Activated T-cell treated with anti-CD3 and anti-CD28 coated beads, Interleukin-2, amount 50 U/mL, for 72 hours (primary cell): ENCODE results near the gene KMT2B. TPM values are rescaled to one million over a fixed set of nuclear protein-coding genes. Genes with fewer than 3 reads are reported as not detected.

ENCODE experiments used
- ATAC-seq, 2 donors: fragments of 150-1000 bp; cut with Tn5 transposase; replicated peaks in 1 of 2; 2 replicates each; pipeline ENCODE4 v1.10.0; 2021; ENCODE audit warnings: moderate library complexity in 2 of 2, mild to moderate bottlenecking in 1 of 2
- DNase-seq, 2 donors: peaks; one replicate each; pipeline ENCODE4 v3.0.0; 2021 to 2022; ENCODE audit warnings: mixed read lengths in 1 of 2
- H3K27ac Mint-ChIP-seq: one replicate; pipeline ENCODE4 v1.8.0; 2022; ENCODE audit warnings: mild to moderate bottlenecking, moderate library complexity, mixed read lengths
- H3K27me3 Mint-ChIP-seq: one replicate; pipeline ENCODE4 v1.8.0; 2022; ENCODE audit warnings: low read depth, mixed read lengths
- H3K36me3 Mint-ChIP-seq, 2 donors: one replicate each; pipeline ENCODE4 v1.8.0; 2022; ENCODE audit warnings: mixed read lengths in 2 of 2, mild to moderate bottlenecking in 1 of 2; ENCODE audit not compliant: insufficient read depth in 2 of 2
- H3K4me1 Mint-ChIP-seq: one replicate; pipeline ENCODE4 v1.8.0; 2022; ENCODE audit warnings: low read depth, mixed read lengths
- H3K4me3 Mint-ChIP-seq, 2 donors: one replicate each; pipeline ENCODE4 v1.8.0; 2022; ENCODE audit warnings: mild to moderate bottlenecking in 2 of 2, mixed read lengths in 2 of 2, moderate library complexity in 2 of 2
- H3K9me3 Mint-ChIP-seq, 2 donors: one replicate each; pipeline ENCODE4 v1.8.0; 2022; ENCODE audit warnings: mixed read lengths in 2 of 2
- total RNA-seq, 2 donors: library from RNA; stranded (reverse); gene quantifications; one replicate each; pipeline ENCODE4 v1.2.3, GENCODE V29; 2022

KMT2B gene
- total RNA-seq, 2 donors from 2014 or later = 63.0 to 71.5 TPM

DNA sequence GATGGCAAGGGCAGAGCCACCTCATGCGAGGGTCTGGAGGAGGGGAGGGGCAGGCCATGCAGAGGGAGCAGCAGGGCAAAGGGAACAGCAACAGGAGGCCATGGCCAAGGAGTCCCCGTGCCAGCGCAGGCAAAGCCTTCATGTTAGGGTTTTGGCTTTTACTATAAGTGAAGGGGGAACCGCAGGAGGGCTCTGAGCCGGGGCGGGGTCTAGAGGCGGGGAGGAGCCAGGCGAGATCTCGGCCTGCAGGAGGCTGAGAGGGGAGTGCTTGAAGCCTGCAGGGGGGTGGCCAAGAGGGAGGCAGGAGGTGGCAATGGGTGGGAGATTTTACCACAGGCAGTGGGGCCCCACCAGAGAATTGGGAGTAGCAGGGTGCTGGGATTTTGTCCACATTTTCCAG lies 63.8 kb downstream of the KMT2B start:
- peaks cover 0 to 3% of the 10 kb centered on the region in 2 donors for H3K36me3 Mint-ChIP-seq
- ATAC-seq = no peak

DNA sequence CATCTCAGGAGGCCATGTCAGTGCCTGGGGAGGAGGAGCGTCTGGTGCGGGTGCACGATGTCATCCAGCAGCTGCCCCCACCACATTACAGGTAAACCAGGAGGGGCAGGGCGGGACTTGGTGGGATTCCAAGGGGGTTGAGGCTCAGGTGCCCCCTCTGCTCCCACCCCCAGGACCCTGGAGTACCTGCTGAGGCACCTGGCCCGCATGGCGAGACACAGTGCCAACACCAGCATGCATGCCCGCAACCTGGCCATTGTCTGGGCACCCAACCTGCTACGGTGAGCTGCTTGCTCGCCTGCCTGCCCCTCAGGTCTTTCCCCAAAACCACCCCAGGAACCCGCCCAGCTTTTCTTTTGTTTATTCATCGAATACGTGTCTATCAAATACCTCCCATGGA lies 64.8 kb downstream of the KMT2B start:
- H3K27me3 Mint-ChIP-seq = no peaks in the 10 kb centered on the region
- DNase-seq (no peak), ATAC-seq (no peak)
- H3K4me1 Mint-ChIP-seq = no peaks in the 10 kb centered on the region
- no peaks in the 10 kb centered on the region for H3K9me3 Mint-ChIP-seq
- no peak overlapping the region for H3K27ac Mint-ChIP-seq
- peaks cover 0 to 3% of the 10 kb centered on the region in 2 donors for H3K36me3 Mint-ChIP-seq
- H3K4me3 Mint-ChIP-seq = no peak overlapping the region

More for the DNA sequence above, 63.8 kb downstream of the KMT2B start:
- Mint-ChIP-seq H3K4me3 (no peak overlapping the region), H3K27me3 (no peaks in the 10 kb centered on the region), H3K4me1 (peaks cover 4% of the 10 kb centered on the region), H3K27ac (no peak overlapping the region), H3K9me3 (no peaks in the 10 kb centered on the region)
- DNase-seq = no peak

GRCh38 chr19:35783469-35784434 lies 65.9 kb downstream of the KMT2B start:
- Mint-ChIP-seq H3K4me1 (no peaks in the 10 kb centered on the region), H3K9me3 (no peaks in the 10 kb centered on the region), H3K36me3 (peaks cover 0 to 3% of the 10 kb centered on the region in 2 donors), H3K27me3 (no peaks in the 10 kb centered on the region), H3K27ac (no peak overlapping the region), H3K4me3 (no peak overlapping the region)
- no peak for DNase-seq
- ATAC-seq = peak in 1 of 2 donors; percentile 26

GRCh38 chr19:35784503-35785338 lies 66.9 kb downstream of the KMT2B start:
- no peaks in the 10 kb centered on the region for H3K9me3 Mint-ChIP-seq
- no peaks in the 10 kb centered on the region for H3K4me1 Mint-ChIP-seq
- H3K27ac Mint-ChIP-seq = no peak overlapping the region
- ATAC-seq (no peak), DNase-seq (no peak)
- H3K4me3 Mint-ChIP-seq = no peak overlapping the region
- H3K27me3 Mint-ChIP-seq = no peaks in the 10 kb centered on the region
- H3K36me3 Mint-ChIP-seq = peaks cover 0 to 3% of the 10 kb centered on the region in 2 donors

DNA sequence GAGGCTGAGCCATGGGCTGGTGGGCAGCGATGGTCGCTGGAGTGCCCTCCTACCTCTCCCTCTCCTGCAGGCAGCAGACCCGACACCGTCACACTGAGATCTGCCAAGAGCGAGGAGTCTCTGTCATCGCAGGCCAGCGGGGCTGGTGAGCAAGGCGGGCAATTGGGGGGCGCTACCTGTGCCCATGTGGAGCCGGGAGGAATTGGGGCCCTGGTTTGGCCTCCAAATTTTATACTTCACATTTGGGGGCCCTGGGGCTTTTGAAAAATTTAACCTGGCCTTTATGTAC lies 67.5 kb downstream of the KMT2B start:
- DNase-seq (no peak), ATAC-seq (no peak)
- H3K4me1 Mint-ChIP-seq = no peaks in the 10 kb centered on the region
- no peaks in the 10 kb centered on the region for H3K27me3 Mint-ChIP-seq
- no peaks in the 10 kb centered on the region for H3K9me3 Mint-ChIP-seq
- H3K4me3 Mint-ChIP-seq = no peak overlapping the region
- H3K27ac Mint-ChIP-seq = no peak overlapping the region
- peaks cover 0 to 3% of the 10 kb centered on the region in 2 donors for H3K36me3 Mint-ChIP-seq

DNA sequence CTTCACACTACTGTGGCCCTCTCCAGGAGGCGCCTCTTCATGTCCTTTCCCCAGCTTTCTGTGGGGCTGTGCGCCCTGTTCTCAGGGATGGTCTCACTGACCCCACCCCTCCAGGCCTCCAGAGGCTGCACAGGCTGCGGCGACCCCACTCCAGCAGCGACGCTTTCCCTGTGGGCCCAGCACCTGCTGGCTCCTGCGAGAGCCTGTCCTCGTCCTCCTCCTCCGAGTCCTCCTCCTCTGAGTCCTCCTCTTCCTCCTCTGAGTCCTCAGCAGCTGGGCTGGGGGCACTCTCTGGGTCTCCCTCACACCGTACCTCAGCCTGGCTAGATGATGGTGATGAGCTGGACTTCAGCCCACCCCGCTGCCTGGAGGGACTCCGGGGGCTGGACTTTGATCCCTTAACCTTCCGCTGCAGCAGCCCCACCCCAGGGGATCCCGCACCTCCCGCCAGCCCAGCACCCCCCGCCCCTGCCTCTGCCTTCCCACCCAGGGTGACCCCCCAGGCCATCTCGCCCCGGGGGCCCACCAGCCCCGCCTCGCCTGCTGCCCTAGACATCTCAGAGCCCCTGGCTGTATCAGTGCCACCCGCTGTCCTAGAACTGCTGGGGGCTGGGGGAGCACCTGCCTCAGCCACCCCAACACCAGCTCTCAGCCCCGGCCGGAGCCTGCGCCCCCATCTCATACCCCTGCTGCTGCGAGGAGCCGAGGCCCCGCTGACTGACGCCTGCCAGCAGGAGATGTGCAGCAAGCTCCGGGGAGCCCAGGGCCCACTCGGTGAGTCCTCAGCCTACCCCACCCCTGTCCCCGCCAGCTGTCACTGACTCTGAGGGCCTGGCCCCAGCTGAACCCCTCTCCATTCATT lies 68.7 kb downstream of the KMT2B start:
- ATAC-seq = no peak
- no peaks in the 10 kb centered on the region for H3K27me3 Mint-ChIP-seq
- DNase-seq = no peak

GRCh38 chr19:35787227-35787799 lies 69.5 kb downstream of the KMT2B start:
- peaks cover 0 to 3% of the 10 kb centered on the region in 2 donors for H3K36me3 Mint-ChIP-seq
- H3K4me3 Mint-ChIP-seq = no peak overlapping the region
- DNase-seq = no peak
- no peak overlapping the region for H3K27ac Mint-ChIP-seq
- no peaks in the 10 kb centered on the region for H3K27me3 Mint-ChIP-seq
- no peaks in the 10 kb centered on the region for H3K4me1 Mint-ChIP-seq
- H3K9me3 Mint-ChIP-seq = no peaks in the 10 kb centered on the region
- ATAC-seq = no peak

More for the DNA sequence above, 68.7 kb downstream of the KMT2B start:
- Mint-ChIP-seq H3K27ac (no peak overlapping the region), H3K4me3 (no peak overlapping the region), H3K36me3 (peaks cover 0 to 3% of the 10 kb centered on the region in 2 donors), H3K9me3 (no peaks in the 10 kb centered on the region), H3K4me1 (no peaks in the 10 kb centered on the region)

Other genes with a start within 250 kb of the KMT2B start
- not detected for gene KRTDAP, start 227.5 kb upstream of the KMT2B start, total RNA-seq
- gene DMKN, start 204.4 kb upstream of the KMT2B start, total RNA-seq = 1 to 10 TPM; 3.7 to 7.5 TPM
- under 1 TPM in 1 of 2 donors, not detected in 1; 0.21 TPM for gene SBSN, start 189.7 kb upstream of the KMT2B start, total RNA-seq
- not detected for gene GAPDHS, start 184.5 kb upstream of the KMT2B start, total RNA-seq
- 10 to 100 TPM; 79.0 to 87.8 TPM for gene TMEM147, start 172.4 kb upstream of the KMT2B start, total RNA-seq
- not detected for gene ATP4A, start 154.3 kb upstream of the KMT2B start, total RNA-seq
- not detected for gene PMIS2, start 131.8 kb upstream of the KMT2B start, total RNA-seq
- 10 to 100 TPM; 39.2 to 55.3 TPM for gene HAUS5, start 105.3 kb upstream of the KMT2B start, total RNA-seq
- gene RBM42, start 89.0 kb upstream of the KMT2B start, total RNA-seq = 100 to 1,000 TPM; 105 to 130 TPM
- gene ETV2, start 76.3 kb upstream of the KMT2B start, total RNA-seq = 1 to 10 TPM; 1.7 to 2.5 TPM
- gene COX6B1, start 69.7 kb upstream of the KMT2B start, total RNA-seq = 100 to 1,000 TPM; 277 to 288 TPM
- gene UPK1A, start 51.5 kb upstream of the KMT2B start, total RNA-seq = under 1 TPM; 0.86 to 0.93 TPM
- gene ZBTB32, start 13.4 kb upstream of the KMT2B start, total RNA-seq = 100 to 1,000 TPM; 147 to 192 TPM
- 100 to 1,000 TPM; 253 to 274 TPM for gene IGFLR1, start 24.4 kb downstream of the KMT2B start, total RNA-seq
- 10 to 100 TPM; 71.0 to 83.6 TPM for gene U2AF1L4, start 27.4 kb downstream of the KMT2B start, total RNA-seq
- 10 to 100 TPM; 50.7 to 53.7 TPM for gene PSENEN, start 27.6 kb downstream of the KMT2B start, total RNA-seq
- 10 to 100 TPM; 11.4 to 14.3 TPM for gene LIN37, start 30.6 kb downstream of the KMT2B start, total RNA-seq
- gene HSPB6, start 39.0 kb downstream of the KMT2B start, total RNA-seq = 1 to 10 TPM; 1.4 to 2.4 TPM
- 10 to 100 TPM; 38.9 to 47.8 TPM for gene PROSER3, start 40.2 kb downstream of the KMT2B start, total RNA-seq
- gene ARHGAP33, start 57.6 kb downstream of the KMT2B start, total RNA-seq = 10 to 100 TPM; 66.8 to 86.0 TPM
- not detected for gene PRODH2, start 94.8 kb downstream of the KMT2B start, total RNA-seq
- gene NPHS1, start 134.5 kb downstream of the KMT2B start, total RNA-seq = under 1 TPM; 0.22 to 0.74 TPM
- gene KIRREL2, start 138.9 kb downstream of the KMT2B start, total RNA-seq = 1 to 10 TPM; 3.0 to 5.6 TPM
- 1 to 10 TPM; 2.4 to 7.7 TPM for gene APLP1, start 150.6 kb downstream of the KMT2B start, total RNA-seq
- 10 to 100 TPM; 51.5 to 63.1 TPM for gene NFKBID, start 182.5 kb downstream of the KMT2B start, total RNA-seq
- 10 to 100 TPM; 56.1 to 71.9 TPM for gene HCST, start 184.5 kb downstream of the KMT2B start, total RNA-seq
- 1 to 10 TPM in 1 of 2 donors, not detected in 1; 1.3 TPM for gene TYROBP, start 190.3 kb downstream of the KMT2B start, total RNA-seq
- gene LRFN3, start 218.4 kb downstream of the KMT2B start, total RNA-seq = 1 to 10 TPM; 6.4 to 8.5 TPM